Renal pelvis (tissue), 4 donors: Measurements from ENCODE around the gene MAZ. TPM values are rescaled to one million over a fixed set of nuclear protein-coding genes. Genes with fewer than 3 reads are reported as not detected.
A peak's percentile ranks its signal among the peaks of the same experiment; 100 is the strongest.

Experiments used
- DNase-seq: peaks from one replicate; pipeline ENCODE4 v3.0.0-alpha.2; 2013
- polyA plus RNA-seq, 3 donors: library from polyadenylated mRNA; unstranded; fragments of 120-200 nt; gene quantifications; one replicate each; pipeline ENCODE4 v1.2.1, GENCODE V29; 2013; ENCODE audit not compliant: insufficient read length in 3 of 3

MAZ gene
- polyA plus RNA-seq, 3 donors: 330 to 392 (median 348) TPM

- DNase-seq: peak; percentile 97
These were observed 864 bp upstream of the MAZ start for GRCh38 chr16:29805232-29806098.

- DNase-seq: no peak
These were observed 504 bp downstream of the MAZ start for GRCh38 chr16:29806641-29807425.

- DNase-seq: peak; percentile 91
These were observed 1.3 kb downstream of the MAZ start for GRCh38 chr16:29807426-29808218.

GRCh38 chr16:29808219-29808900 is 2.0 kb downstream of the MAZ start:
- DNase-seq: no peak

GRCh38 chr16:29809031-29809747 is 2.9 kb downstream of the MAZ start:
- no peak for DNase-seq

GRCh38 chr16:29809850-29810698 is 3.7 kb downstream of the MAZ start:
- no peak for DNase-seq

GRCh38 chr16:29810699-29811169 is 4.4 kb downstream of the MAZ start:
- DNase-seq: no peak

- peak; percentile 96 for DNase-seq
These were observed 5.0 kb downstream of the MAZ start for GRCh38 chr16:29811170-29811895.

GRCh38 chr16:29811896-29812665 is 5.8 kb downstream of the MAZ start, which contains the start of gene PRRT2:
TSS of gene PRRT2 (plus strand) at chr16:29812193. CDS start at chr16:29813055, 862 bp downstream.
- DNase-seq: peak; percentile 75

- no peak for DNase-seq
These were observed 6.7 kb downstream of the MAZ start for GRCh38 chr16:29812754-29813643.

GRCh38 chr16:29813644-29814562 is 7.6 kb downstream of the MAZ start:
- DNase-seq: no peak

GRCh38 chr16:29814592-29814991 is 8.3 kb downstream of the MAZ start:
- no peak for DNase-seq

- DNase-seq: no peak
These were observed 8.8 kb downstream of the MAZ start for GRCh38 chr16:29815032-29815721.

GRCh38 chr16:29815793-29816693 is 9.7 kb downstream of the MAZ start, which contains the start of gene PAGR1:
TSS of gene PAGR1 (plus strand) at chr16:29816152. CDS start at chr16:29816526, 374 bp downstream.
- DNase-seq: peak; percentile 99
